GM18909 (cell line): ENCODE data around the gene MGAT5.
A peak's percentile ranks its signal among the peaks of the same experiment; 100 is the strongest.
"Not testable (repeated sequence)": the region's sequence is repeated elsewhere in the genome, so short reads cannot be mapped to it uniquely, and the experiment has no call there.

Source experiments
- ATAC-seq: cut with Tn5 transposase; IDR thresholded peaks from one replicate; pipeline ENCODE4 v1.9.1; 2021; ENCODE audit warnings: mild to moderate bottlenecking; ENCODE audit not compliant: unreplicated experiment, poor library complexity

The MGAT5 gene

GRCh38 chr2:134275058-134275862, 21.4 kb downstream of the MGAT5 start:
- ATAC-seq = peak; percentile 88

GRCh38 chr2:134276381-134277172, 22.7 kb downstream of the MGAT5 start:
- ATAC-seq = no peak

- ATAC-seq = no peak
Measured at GRCh38 chr2:134277223-134277622, 23.4 kb downstream of the MGAT5 start.

GRCh38 chr2:134278553-134278952, 24.7 kb downstream of the MGAT5 start:
- no peak for ATAC-seq

- ATAC-seq = no peak
Measured at GRCh38 chr2:134279417-134279816, 25.5 kb downstream of the MGAT5 start.

GRCh38 chr2:134280231-134280630, 26.4 kb downstream of the MGAT5 start:
- ATAC-seq = no peak

DNA sequence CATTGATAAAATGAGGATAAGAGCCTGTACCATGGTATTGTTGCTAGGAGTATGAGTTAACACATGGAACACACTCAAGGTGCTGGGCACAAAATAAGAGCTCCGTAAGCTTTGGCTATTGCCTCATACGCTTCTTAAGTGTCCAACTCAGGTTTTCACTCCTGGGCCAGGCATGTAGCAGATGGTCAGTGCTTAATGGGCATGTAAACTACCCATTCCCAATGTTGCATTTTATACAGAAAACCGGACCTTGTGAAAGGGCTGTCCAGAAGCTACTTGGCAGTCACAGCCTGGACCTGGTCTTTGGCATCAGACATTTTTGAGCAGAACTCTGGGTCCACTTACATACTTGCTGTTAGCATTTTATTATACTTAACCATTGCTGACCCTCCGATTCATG, 26.9 kb downstream of the MGAT5 start:
- ATAC-seq = no peak

DNA sequence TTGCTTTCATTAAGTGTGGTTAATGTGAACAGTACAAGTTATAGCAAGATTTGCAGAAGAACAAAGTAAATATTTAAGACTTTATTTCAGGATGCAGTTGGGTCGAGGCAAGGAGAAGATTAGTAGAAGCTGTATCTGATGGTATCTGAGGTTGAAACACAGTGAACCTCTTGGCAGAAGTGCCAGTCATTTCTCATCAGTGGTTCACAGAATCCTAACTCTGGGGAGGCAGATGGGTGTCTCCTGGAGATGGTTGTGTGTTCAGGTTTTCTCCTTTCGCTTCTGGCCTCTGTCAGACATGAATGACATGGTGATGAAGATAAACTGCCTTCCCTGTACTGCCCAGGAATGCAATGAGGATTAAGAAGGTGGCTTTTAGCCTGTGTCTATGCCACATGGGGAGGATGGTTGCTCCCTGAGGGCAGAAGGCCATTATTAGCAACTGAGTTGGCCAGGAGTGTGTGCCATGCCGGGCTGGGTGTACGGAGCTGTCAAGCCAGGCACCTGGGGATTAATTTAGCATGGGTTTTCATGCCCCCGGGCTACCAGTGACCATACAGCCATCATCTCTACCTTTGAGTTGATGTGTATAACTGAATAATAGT, 28.0 kb downstream of the MGAT5 start:
- ATAC-seq = no peak

DNA sequence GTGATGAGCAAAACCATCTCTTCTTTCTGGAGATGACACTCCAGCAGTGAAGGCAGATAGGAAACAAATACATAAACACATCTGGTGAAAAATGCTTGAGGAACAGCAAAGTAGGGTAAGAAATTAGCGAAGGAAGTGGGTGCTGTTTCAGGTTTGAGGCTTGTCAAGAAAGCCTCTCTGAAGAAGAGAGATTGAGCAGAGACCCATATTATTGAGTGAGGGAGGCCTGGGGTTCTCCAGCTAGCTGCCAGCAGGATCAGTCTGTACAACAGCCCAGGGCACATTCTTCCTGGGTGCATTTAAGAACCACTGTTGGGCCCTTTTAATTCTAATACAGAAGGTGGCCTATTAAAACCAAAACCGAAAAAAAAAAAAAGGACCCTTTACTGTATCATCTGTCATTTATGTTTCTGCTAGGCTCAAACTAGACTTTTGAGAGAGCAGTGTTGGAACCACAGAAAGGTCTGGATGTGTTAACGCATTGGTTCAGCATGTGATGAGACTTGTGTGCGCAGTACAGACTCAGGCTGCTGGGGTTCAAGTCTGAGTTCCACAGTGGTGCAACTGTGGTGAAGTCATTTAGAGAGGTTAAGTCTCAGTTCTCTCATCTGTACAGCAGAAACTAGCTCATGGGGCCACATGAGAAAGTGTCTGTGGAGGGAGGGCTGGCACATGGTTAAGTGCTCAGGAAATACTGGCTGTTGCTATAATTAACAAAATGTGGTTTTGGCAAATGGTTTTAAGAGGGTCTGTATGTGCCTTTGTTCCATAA, 28.9 kb downstream of the MGAT5 start:
- ATAC-seq = peak; percentile 92

- ATAC-seq = no peak
Measured at GRCh38 chr2:134283661-134284060, 29.8 kb downstream of the MGAT5 start.

GRCh38 chr2:134284119-134284670, 30.3 kb downstream of the MGAT5 start:
- ATAC-seq = no peak

DNA sequence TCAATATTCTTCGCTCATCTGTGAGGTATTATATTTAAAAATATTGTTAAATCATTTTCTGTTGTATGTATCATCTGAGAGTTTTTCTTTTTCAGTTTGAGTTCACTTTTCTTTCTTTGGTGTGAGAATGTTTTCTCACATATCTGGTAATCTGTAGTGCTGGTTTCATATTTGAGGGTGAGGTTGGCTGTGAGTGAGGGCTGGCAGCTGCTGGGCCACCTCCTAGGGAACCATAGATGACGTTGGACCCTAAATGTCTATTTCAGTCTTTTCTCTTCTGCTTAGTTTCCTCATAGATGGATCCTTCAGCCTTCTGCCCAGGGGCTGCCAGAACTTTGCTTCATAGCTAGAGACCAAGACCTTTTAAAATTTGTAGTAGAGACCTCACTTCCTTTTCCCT, 33.5 kb downstream of the MGAT5 start:
- ATAC-seq = peak; percentile 62

DNA sequence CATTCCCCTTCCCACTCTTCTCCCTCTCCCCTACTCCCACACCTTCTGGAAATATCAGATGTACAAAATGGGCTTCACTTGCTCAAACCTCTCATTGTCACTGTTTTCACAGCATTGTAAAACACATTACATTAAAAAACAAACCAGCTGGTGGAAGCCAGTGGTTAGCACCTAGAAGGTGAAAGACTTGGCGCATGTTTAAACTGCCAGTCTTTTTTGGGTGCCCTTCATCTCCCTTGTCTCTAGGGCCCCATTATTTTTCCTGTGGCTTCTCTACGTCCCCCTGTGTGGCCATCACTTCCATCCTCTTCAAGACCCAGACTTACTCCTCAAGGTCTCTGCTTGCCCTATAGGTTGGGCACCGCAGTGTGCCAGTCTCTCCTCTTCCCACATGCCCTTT, 34.9 kb downstream of the MGAT5 start:
- no peak for ATAC-seq

DNA sequence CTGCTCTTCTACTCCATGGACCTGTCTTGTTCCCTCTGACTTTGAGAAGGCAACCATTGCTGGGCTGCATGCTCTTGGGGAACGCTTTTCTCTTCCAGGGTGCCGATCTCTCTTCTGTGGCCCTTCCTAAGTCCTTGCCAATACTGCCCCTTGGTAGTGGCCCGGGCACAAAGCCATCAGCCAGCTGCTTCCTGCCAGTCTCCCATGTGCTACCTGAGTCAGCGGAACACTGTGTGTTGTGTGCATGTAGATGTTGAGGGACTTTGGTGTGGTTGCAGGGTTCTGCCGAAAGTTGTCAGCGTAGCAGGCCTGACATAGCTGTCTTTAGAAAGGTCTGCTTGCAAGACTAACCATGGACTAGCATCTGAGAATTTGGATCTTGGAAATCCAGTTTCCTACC, 35.4 kb downstream of the MGAT5 start:
- no peak for ATAC-seq

DNA sequence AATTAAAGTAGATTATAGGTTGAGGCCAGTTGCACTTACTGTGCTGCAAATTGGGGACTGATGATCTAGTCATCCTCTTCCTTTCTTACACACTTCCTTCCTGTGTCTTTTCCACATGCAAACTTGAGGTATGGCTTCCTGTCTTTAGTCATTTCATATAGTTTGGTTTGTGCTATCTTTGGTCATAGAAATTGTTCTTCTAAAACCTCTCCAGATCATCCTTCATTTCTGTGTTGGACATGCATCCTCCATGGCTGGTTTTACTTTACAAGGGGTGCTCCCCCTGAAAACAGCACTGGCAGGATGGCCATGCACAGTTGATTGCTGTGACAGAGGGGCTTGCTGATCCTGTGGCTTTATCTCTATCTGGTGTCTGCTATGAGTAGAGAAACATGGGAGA, 36.5 kb downstream of the MGAT5 start:
- ATAC-seq = peak; percentile 55

DNA sequence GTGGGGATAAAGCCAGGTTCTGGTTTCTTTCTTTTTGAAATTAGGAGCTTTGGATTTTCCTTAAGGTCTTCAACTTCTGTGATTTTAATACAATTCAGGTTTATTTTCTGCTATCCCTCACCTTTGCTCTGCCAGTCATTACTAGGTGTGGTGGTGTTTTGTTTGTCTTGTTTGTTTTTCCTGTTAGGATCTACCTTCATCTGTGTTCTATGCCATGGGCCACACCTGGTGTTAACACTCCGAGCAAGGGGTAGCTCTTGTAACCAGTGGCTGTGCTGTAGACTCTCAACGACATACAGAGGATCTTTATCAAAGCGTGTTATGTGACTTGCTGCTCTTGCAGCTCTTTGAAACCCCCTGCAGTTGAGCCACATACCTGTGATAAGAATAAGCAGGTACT, 38.6 kb downstream of the MGAT5 start:
- ATAC-seq = no peak

- ATAC-seq = no peak
Measured at GRCh38 chr2:134293719-134294537, 40.1 kb downstream of the MGAT5 start.

GRCh38 chr2:134294598-134294997, 40.7 kb downstream of the MGAT5 start:
- ATAC-seq = not testable (repeated sequence)

- ATAC-seq = no peak
Measured at GRCh38 chr2:134295441-134295840, 41.6 kb downstream of the MGAT5 start.
